Right atrium auricular region (tissue), 2 donors: ENCODE data around the gene TLL1. TPM values are rescaled to one million over a fixed set of nuclear protein-coding genes. Genes with fewer than 3 reads are reported as not detected.

Source experiments
- DNase-seq: peaks from one replicate; pipeline ENCODE4 v3.0.0-alpha.2; 2019; ENCODE audit warnings: low spot score
- H3K27ac ChIP-seq, 2 donors: fragments of 200-600 bp; sonication (generic); 1 replicate in 1 of 2; 2 replicates in 1 of 2; pipeline ENCODE4 v1.5.1; 2016 to 2019
- H3K27me3 ChIP-seq, 2 donors: fragments of 200-600 bp; sonication (generic); one replicate each; pipeline versions ENCODE4 v1.5.1 to v1.6.0; 2017 to 2019
- H3K36me3 ChIP-seq: fragments of 200-600 bp; sonication (generic); one replicate; pipeline ENCODE4 v1.5.1; 2016
- H3K4me1 ChIP-seq, 2 donors: fragments of 200-600 bp; sonication (generic); one replicate each; pipeline versions ENCODE4 v1.5.1 to v1.6.0; 2017 to 2019
- H3K4me3 ChIP-seq, 2 donors: fragments of 200-600 bp; sonication (generic); 1 replicate in 1 of 2; 2 replicates in 1 of 2; pipeline ENCODE4 v1.5.1; 2017 to 2019; ENCODE audit warnings: mild to moderate bottlenecking in 1 of 2, moderate library complexity in 1 of 2
- H3K9me3 ChIP-seq, 2 donors: fragments of 200-600 bp; sonication (generic); one replicate each; pipeline ENCODE4 v1.5.1; 2019
- CTCF ChIP-seq, 2 donors: fragments of 200-600 bp; sonication (generic); IDR thresholded peaks; one replicate each; pipeline ENCODE4 v1.5.1; 2019; ENCODE audit warnings: antibody characterized with exemption in 2 of 2
- total RNA-seq, 2 donors: library from RNA; depleted of rRNA; stranded (reverse); fragments of >200 nt; gene quantifications; one replicate each; pipeline ENCODE4 v1.1.0, GENCODE V29; 2016

Gene TLL1
- total RNA-seq, 2 donors from 2014 or later = 1.7 to 4.4 TPM

GRCh38 chr4:166034965-166035364 lies 161.9 kb downstream of the TLL1 start:
- Histone ChIP-seq H3K36me3 (no peaks in the 10 kb centered on the region), H3K9me3 (no peaks in the 10 kb centered on the region), H3K4me1 (no peaks in the 10 kb centered on the region), H3K27ac (no peak overlapping the region), H3K27me3 (no peaks in the 10 kb centered on the region), H3K4me3 (no peak overlapping the region)
- no peak for TF ChIP-seq CTCF (IDR thresholded peaks at IDR 0.05)
- no peak for DNase-seq

- no peak for DNase-seq
- no peak overlapping the region for H3K4me3 ChIP-seq
- H3K36me3 ChIP-seq = no peaks in the 10 kb centered on the region
- no peak overlapping the region for H3K27ac ChIP-seq
- no peaks in the 10 kb centered on the region for H3K9me3 ChIP-seq
- H3K27me3 ChIP-seq = no peaks in the 10 kb centered on the region
- no peak for TF ChIP-seq CTCF (IDR thresholded peaks at IDR 0.05)
- H3K4me1 ChIP-seq = no peaks in the 10 kb centered on the region
These were observed 166.8 kb downstream of the TLL1 start for GRCh38 chr4:166039822-166040221.

GRCh38 chr4:166042510-166043055 lies 169.5 kb downstream of the TLL1 start:
- DNase-seq = no peak
- no peak overlapping the region for H3K27ac ChIP-seq
- no peak for TF ChIP-seq CTCF (IDR thresholded peaks at IDR 0.05)
- no peaks in the 10 kb centered on the region for H3K9me3 ChIP-seq
- no peaks in the 10 kb centered on the region for H3K36me3 ChIP-seq
- no peaks in the 10 kb centered on the region for H3K27me3 ChIP-seq
- H3K4me1 ChIP-seq = no peaks in the 10 kb centered on the region
- no peak overlapping the region for H3K4me3 ChIP-seq

GRCh38 chr4:166043801-166044200 lies 170.8 kb downstream of the TLL1 start:
- Histone ChIP-seq H3K4me3 (no peak overlapping the region), H3K27me3 (no peaks in the 10 kb centered on the region), H3K27ac (no peak overlapping the region), H3K36me3 (no peaks in the 10 kb centered on the region), H3K4me1 (no peaks in the 10 kb centered on the region), H3K9me3 (no peaks in the 10 kb centered on the region)
- no peak for DNase-seq
- no peak for TF ChIP-seq CTCF (IDR thresholded peaks at IDR 0.05)

GRCh38 chr4:166044871-166045270 lies 171.8 kb downstream of the TLL1 start:
- Histone ChIP-seq H3K27ac (no peak overlapping the region), H3K4me1 (no peaks in the 10 kb centered on the region), H3K27me3 (no peaks in the 10 kb centered on the region), H3K4me3 (no peak overlapping the region), H3K9me3 (no peaks in the 10 kb centered on the region), H3K36me3 (no peaks in the 10 kb centered on the region)
- DNase-seq = no peak
- TF ChIP-seq CTCF (IDR thresholded peaks at IDR 0.05) = no peak

GRCh38 chr4:166045457-166045856 lies 172.4 kb downstream of the TLL1 start:
- DNase-seq = no peak

More at GRCh38 chr4:166045457-166045856, 172.4 kb downstream of the TLL1 start:
- Histone ChIP-seq H3K4me3 (no peak overlapping the region), H3K9me3 (no peaks in the 10 kb centered on the region), H3K27me3 (no peaks in the 10 kb centered on the region), H3K36me3 (no peaks in the 10 kb centered on the region), H3K27ac (no peak overlapping the region), H3K4me1 (no peaks in the 10 kb centered on the region)
- no peak for TF ChIP-seq CTCF (IDR thresholded peaks at IDR 0.05)
